Cardiac muscle cell (in vitro differentiated cells and primary cell): Measurements from ENCODE around the gene POMGNT1. TPM values are rescaled to one million over a fixed set of nuclear protein-coding genes. Genes with fewer than 3 reads are reported as not detected.
A peak's percentile ranks its signal among the peaks of the same experiment; 100 is the strongest.

Experiments
- DNase-seq, 2 donors: peaks; one replicate each; pipeline versions ENCODE4 v3.0.0 to v3.0.0-alpha.2; 2010 to 2017; ENCODE audit warnings: low read depth in 1 of 2, low spot score in 1 of 2
- H3K27ac ChIP-seq: fragments of 200-600 bp; sonication (generic); 2 replicates; pipeline ENCODE4 v1.5.1; 2016
- H3K27me3 ChIP-seq: fragments of 200-600 bp; sonication (generic); 2 replicates; pipeline ENCODE4 v1.6.0; 2016; ENCODE audit warnings: control low read depth
- H3K36me3 ChIP-seq: fragments of 200-600 bp; sonication (generic); 2 replicates; pipeline ENCODE4 v1.5.1; 2016; ENCODE audit warnings: control low read depth
- H3K4me1 ChIP-seq: fragments of 200-600 bp; sonication (generic); 2 replicates; pipeline ENCODE4 v1.8.1; 2017; ENCODE audit warnings: low read depth, mild to moderate bottlenecking, mixed run types
- H3K4me3 ChIP-seq: fragments of 200-600 bp; sonication (generic); 2 replicates; pipeline ENCODE4 v1.5.1; 2016; ENCODE audit warnings: mild to moderate bottlenecking
- H3K9me3 ChIP-seq: fragments of 200-600 bp; sonication (generic); 2 replicates; pipeline ENCODE4 v1.5.1; 2017; ENCODE audit warnings: low read depth, mild to moderate bottlenecking, control low read depth
- polyA plus RNA-seq: library from polyadenylated mRNA; unstranded; fragments of >200 nt; fragmentation: Nextera tagmentation; extraction: Ambion mirVana; gene quantifications from 2 replicates; pipeline ENCODE4 v1.2.1, GENCODE V29; 2016
- total RNA-seq: library from RNA; depleted of rRNA; stranded (reverse); fragments of >200 nt; gene quantifications from 2 replicates; pipeline ENCODE4 v1.2.3, GENCODE V29; 2016
- TF ChIP-seq, protein P1 (sequence below): IDR thresholded peaks from 2 replicates; pipeline ENCODE4 v1.5.1; 2012; ENCODE audit warnings: low read depth, mild to moderate bottlenecking, low read length

The POMGNT1 gene
- total and polyA plus RNA-seq, 2 experiments from 2014 or later: 125 to 128 TPM

DNA sequence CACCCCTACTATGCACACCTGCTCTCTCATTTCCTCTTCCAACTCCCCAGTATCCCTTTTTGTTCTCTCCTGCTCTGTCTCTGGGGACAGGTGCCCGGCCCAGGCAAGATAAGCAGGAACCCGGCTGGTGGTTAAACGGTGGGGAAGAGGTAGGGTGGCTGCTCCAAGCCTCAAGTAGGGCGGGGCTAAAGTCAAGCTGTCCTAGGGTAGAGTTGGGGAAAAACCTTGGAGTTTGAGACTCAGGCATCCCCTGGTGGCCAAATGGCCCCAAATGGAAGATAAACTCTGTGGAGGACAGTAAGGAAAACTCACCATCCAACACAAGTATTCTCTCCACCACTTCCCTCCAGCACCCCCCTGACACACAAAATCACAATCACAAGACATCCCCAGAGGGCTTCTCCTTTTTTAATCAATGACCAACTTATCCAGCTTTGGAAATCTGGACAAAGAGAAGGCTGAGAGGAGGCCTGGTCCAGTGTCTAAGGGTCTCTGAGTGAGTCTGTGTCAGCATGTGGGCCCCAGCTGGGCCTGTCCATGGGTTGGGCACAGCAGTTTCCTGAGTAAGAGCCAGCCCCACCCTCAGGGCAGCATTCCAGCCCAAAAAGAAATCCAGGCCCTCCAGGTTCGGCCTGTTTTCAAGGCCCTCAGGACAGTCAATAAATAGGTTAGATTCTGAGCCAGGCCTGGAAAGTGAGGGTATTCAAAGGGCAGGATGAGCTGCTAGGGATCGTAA lies 9.8 kb downstream of the POMGNT1 start:
- Histone ChIP-seq H3K36me3 (peaks cover 33% of the 10 kb centered on the region), H3K27me3 (no peaks in the 10 kb centered on the region)
- DNase-seq: no peak

DNA sequence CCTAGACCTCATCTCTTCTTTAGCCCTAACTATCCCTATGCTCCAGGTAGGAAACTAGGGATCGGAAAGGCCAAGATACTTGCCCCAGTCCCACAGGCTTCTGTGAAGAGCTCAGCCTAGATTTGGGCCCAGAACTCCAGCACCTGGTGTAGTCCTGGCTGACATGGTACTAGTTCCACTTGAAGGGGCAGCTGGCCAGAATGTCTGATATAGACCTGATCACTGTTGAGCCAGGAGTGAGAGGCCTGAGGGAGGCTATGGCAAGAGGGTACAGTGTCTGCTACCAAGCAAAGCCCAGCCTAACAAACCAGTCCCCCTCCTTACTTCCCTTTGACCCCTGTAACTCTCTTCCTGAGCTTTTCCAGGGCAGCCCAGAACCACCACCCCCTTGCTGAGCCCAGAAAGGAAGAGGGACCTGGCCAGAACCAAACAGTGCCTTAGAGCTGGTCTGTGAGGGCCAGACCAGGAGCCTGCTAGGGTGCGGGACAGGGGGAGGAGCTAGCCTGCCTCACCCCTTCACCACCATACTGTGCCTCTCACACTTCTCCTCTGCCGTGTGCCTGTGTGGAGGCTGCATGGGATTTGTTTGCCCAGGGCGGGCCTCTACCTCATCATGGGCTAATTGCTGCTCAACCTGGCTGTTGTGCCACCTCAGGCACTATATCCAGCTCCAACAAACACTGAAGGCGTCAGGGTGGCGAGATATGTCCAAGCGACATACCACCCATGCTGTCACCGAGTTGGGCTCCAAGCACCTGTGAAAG lies 10.9 kb downstream of the POMGNT1 start:
- H3K36me3 ChIP-seq: peaks cover 23% of the 10 kb centered on the region
- no peaks in the 10 kb centered on the region for H3K27me3 ChIP-seq
- H3K9me3 ChIP-seq: no peaks in the 10 kb centered on the region
- TF ChIP-seq, protein P1, sequence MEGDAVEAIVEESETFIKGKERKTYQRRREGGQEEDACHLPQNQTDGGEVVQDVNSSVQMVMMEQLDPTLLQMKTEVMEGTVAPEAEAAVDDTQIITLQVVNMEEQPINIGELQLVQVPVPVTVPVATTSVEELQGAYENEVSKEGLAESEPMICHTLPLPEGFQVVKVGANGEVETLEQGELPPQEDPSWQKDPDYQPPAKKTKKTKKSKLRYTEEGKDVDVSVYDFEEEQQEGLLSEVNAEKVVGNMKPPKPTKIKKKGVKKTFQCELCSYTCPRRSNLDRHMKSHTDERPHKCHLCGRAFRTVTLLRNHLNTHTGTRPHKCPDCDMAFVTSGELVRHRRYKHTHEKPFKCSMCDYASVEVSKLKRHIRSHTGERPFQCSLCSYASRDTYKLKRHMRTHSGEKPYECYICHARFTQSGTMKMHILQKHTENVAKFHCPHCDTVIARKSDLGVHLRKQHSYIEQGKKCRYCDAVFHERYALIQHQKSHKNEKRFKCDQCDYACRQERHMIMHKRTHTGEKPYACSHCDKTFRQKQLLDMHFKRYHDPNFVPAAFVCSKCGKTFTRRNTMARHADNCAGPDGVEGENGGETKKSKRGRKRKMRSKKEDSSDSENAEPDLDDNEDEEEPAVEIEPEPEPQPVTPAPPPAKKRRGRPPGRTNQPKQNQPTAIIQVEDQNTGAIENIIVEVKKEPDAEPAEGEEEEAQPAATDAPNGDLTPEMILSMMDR: no peak
- no peak overlapping the region for H3K27ac ChIP-seq
- peaks cover 8% of the 10 kb centered on the region for H3K4me1 ChIP-seq
- no peak overlapping the region for H3K4me3 ChIP-seq
- no peak for DNase-seq

More for the DNA sequence above, 9.8 kb downstream of the POMGNT1 start:
- no peak overlapping the region for H3K4me3 ChIP-seq
- TF ChIP-seq, protein P1: no peak
- no peaks in the 10 kb centered on the region for H3K9me3 ChIP-seq
- H3K4me1 ChIP-seq: peaks cover 1% of the 10 kb centered on the region
- H3K27ac ChIP-seq: no peak overlapping the region

DNA sequence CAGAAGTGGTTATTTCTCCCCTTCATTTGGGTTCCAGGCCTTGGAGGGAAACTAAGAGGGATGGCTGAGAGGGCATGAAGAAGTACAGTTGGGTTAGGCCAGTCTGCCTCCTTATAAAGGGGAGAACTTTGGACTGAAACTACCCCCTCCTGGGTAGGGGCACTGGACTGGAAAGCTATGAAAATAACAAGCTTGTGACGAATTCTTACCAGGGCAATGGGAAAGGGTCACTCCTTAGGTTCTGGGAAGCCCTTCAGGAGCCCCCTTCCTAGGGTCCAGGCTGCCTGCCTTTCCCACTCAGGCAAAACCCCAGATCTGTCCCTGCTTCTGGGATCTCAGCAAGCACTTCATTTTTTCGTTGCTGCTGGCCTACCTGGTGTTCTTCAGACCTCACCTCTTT lies 12.2 kb downstream of the POMGNT1 start:
- Histone ChIP-seq H3K27me3 (no peaks in the 10 kb centered on the region), H3K4me3 (no peak overlapping the region), H3K27ac (no peak overlapping the region), H3K4me1 (peaks cover 8% of the 10 kb centered on the region), H3K9me3 (no peaks in the 10 kb centered on the region), H3K36me3 (peaks cover 12% of the 10 kb centered on the region)
- DNase-seq: no peak
- TF ChIP-seq, protein P1: no peak

DNA sequence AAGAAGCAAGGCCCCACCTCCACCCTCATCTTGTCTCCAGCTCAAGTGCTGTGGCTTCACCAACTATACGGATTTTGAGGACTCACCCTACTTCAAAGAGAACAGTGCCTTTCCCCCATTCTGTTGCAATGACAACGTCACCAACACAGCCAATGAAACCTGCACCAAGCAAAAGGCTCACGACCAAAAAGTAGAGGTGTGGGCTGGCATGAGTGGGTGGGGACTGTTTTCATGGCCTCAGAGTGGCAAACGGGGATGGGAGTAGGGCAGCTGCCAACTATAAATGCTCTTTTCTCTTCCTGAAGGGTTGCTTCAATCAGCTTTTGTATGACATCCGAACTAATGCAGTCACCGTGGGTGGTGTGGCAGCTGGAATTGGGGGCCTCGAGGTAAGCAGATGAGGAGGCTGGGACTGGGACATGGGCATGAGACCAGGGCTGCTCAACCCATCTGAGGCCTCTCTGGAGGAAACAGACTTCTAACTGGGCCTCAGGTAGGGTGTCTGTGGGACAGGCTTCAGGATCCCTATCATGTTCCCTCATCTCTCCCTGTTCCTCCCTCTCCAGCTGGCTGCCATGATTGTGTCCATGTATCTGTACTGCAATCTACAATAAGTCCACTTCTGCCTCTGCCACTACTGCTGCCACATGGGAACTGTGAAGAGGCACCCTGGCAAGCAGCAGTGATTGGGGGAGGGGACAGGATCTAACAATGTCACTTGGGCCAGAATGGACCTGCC lies 13.1 kb downstream of the POMGNT1 start:
- H3K36me3 ChIP-seq: peaks cover 6% of the 10 kb centered on the region
- no peak for DNase-seq
- H3K9me3 ChIP-seq: no peaks in the 10 kb centered on the region
- H3K4me3 ChIP-seq: no peak overlapping the region
- H3K27ac ChIP-seq: no peak overlapping the region
- H3K4me1 ChIP-seq: peaks cover 8% of the 10 kb centered on the region
- no peaks in the 10 kb centered on the region for H3K27me3 ChIP-seq
- TF ChIP-seq, protein P1: no peak

DNA sequence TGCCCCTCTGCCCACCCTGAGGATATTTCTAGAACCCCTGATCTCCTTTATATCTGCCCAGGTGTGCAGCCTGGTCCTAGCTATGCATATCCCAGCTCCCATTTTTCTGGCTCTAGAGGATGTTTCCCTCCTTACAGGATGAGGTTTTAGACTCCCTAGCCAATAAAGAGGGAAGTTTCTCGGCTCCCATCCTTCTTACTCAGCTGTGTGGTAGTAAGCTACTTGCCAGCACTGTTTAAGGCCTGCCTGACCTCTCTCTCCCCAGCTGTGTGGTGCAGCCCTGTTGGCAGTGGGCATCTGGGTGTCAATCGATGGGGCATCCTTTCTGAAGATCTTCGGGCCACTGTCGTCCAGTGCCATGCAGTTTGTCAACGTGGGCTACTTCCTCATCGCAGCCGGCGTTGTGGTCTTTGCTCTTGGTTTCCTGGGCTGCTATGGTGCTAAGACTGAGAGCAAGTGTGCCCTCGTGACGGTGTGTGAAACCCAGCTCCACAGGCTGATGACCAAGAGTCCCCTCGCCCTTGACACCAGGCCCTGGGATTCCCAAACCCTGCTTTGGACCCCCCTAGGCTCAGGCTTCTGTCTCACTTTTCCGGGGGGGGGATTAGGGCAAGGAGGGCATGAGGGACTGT lies 14.2 kb downstream of the POMGNT1 start:
- H3K36me3 ChIP-seq: peaks cover 3% of the 10 kb centered on the region
- TF ChIP-seq, protein P1: no peak
- no peak for DNase-seq
- H3K27me3 ChIP-seq: no peaks in the 10 kb centered on the region
- no peak overlapping the region for H3K4me3 ChIP-seq
- H3K4me1 ChIP-seq: peaks cover 8% of the 10 kb centered on the region
- peak overlapping the region; percentile 48 for H3K27ac ChIP-seq
- no peaks in the 10 kb centered on the region for H3K9me3 ChIP-seq
